Keratinocyte (primary cell): ENCODE data around the gene NAPA. TPM values are rescaled to one million over a fixed set of nuclear protein-coding genes. Genes with fewer than 3 reads are reported as not detected.

Experiments used
- DNase-seq: peaks from one replicate; pipeline ENCODE4 v3.0.0-alpha.2; 2011; ENCODE audit warnings: low read depth, missing footprints, low spot score
- FAIRE-seq: peaks from 2 replicates; lab custom pipeline; 2011; peaks lifted over from hg19 to GRCh38; lab: Jason Lieb, UNC
- H2AFZ ChIP-seq: 2 replicates; pipeline ENCODE4 v1.6.0; 2012; ENCODE audit warnings: low read length, control low read depth, inconsistent platforms; ENCODE audit not compliant: control insufficient read depth
- H3K27ac ChIP-seq: 2 replicates; pipeline ENCODE4 v1.5.1; 2011; ENCODE audit warnings: low read length; ENCODE audit not compliant: control insufficient read depth, insufficient read depth
- H3K27me3 ChIP-seq: 3 replicates; pipeline ENCODE4 v1.6.0; 2011; ENCODE audit warnings: low read length; ENCODE audit not compliant: control insufficient read depth, insufficient read depth; ENCODE audit errors: extremely low read depth
- H3K36me3 ChIP-seq, 2 experiments: 2 replicates in 1 of 2; 3 replicates in 1 of 2; pipeline ENCODE4 v1.5.1; 2011; ENCODE audit warnings: low read length in 2 of 2, mild to moderate bottlenecking in 1 of 2; ENCODE audit not compliant: control insufficient read depth in 2 of 2, insufficient read depth in 2 of 2; ENCODE audit errors: extremely low read depth in 1 of 2
- H3K4me1 ChIP-seq: 3 replicates; pipeline ENCODE4 v1.5.1; 2011; ENCODE audit warnings: low read length; ENCODE audit not compliant: control insufficient read depth, insufficient read depth; ENCODE audit errors: extremely low read depth
- H3K4me2 ChIP-seq: 3 replicates; pipeline ENCODE4 v1.6.0; 2011; ENCODE audit warnings: low read depth, low read length; ENCODE audit not compliant: control insufficient read depth, insufficient read depth; ENCODE audit errors: extremely low read depth
- H3K4me3 ChIP-seq, 3 experiments: fragments of 200-600 bp in 1 of 3; sonication (generic) in 1 of 3; 2 replicates in 2 of 3; 3 replicates in 1 of 3; pipeline ENCODE4 v1.5.1; 2011 to 2016; ENCODE audit warnings: low read length in 3 of 3, mild to moderate bottlenecking in 3 of 3, control low read depth in 2 of 3, inconsistent platforms in 1 of 3, low read depth in 1 of 3, mixed read lengths in 1 of 3, mixed run types in 1 of 3, moderate library complexity in 1 of 3; ENCODE audit not compliant: control insufficient read depth in 2 of 3, insufficient read depth in 2 of 3; ENCODE audit errors: extremely low read depth in 1 of 3
- H3K79me2 ChIP-seq: 2 replicates; pipeline ENCODE4 v1.6.0; 2012; ENCODE audit warnings: low read length; ENCODE audit not compliant: control insufficient read depth, insufficient read depth
- H3K9ac ChIP-seq: 3 replicates; pipeline ENCODE4 v1.6.0; 2011; ENCODE audit warnings: low read length; ENCODE audit not compliant: control insufficient read depth, insufficient read depth; ENCODE audit errors: extremely low read depth
- H3K9me1 ChIP-seq: 3 replicates; pipeline ENCODE4 v1.6.0; 2011; ENCODE audit warnings: low read length; ENCODE audit not compliant: control insufficient read depth, insufficient read depth; ENCODE audit errors: extremely low read depth
- H3K9me3 ChIP-seq: 2 replicates; pipeline ENCODE4 v1.5.1; 2012; ENCODE audit warnings: low read depth, low read length; ENCODE audit not compliant: control insufficient read depth
- H4K20me1 ChIP-seq: 3 replicates; pipeline ENCODE4 v1.6.0; 2011; ENCODE audit warnings: low read length; ENCODE audit not compliant: control insufficient read depth, insufficient read depth; ENCODE audit errors: extremely low read depth
- EZH2 ChIP-seq: IDR thresholded peaks from one replicate; pipeline ENCODE4 v1.6.1; 2012; ENCODE audit warnings: inconsistent platforms, mild to moderate bottlenecking, low read length, moderate library complexity
- dilution Hi-C: fragments of 300-500 bp; cut with MboI; formaldehyde crosslinking; loops from one replicate; pipeline ENCODE4 v1.7.0; 2020; ENCODE audit warnings: low sequenced_read_pairs; ENCODE audit not compliant: extremely low pct_ligation_motif_present
- polyA plus RNA-seq, 5 experiments: library from polyadenylated mRNA; depleted of rRNA in 3 of 5; stranded (reverse) in 3 of 5; stranded (forward) in 1 of 5; unstranded in 1 of 5; fragments of >200 nt; gene quantifications; 1 replicate in 1 of 5; 2 replicates in 3 of 5; 3 replicates in 1 of 5; pipeline versions ENCODE4 v1.2.1 to v1.2.3, GENCODE V29; 2011 to 2012; ENCODE audit warnings: missing spikeins in 2 of 5, low read depth in 1 of 5, low replicate concordance in 1 of 5
- TF ChIP-seq, protein P1 (sequence below), 3 experiments: IDR thresholded peaks in 1 of 3; conservative IDR thresholded peaks in 1 of 3; optimal IDR thresholded peaks in 1 of 3; 2 replicates in 2 of 3; 3 replicates in 1 of 3; pipeline versions ENCODE3 to v1.5.1; 2011; ENCODE audit warnings: low read length in 3 of 3, mild to moderate bottlenecking in 3 of 3, moderate library complexity in 2 of 3, control low read depth in 1 of 3, inconsistent platforms in 1 of 3; ENCODE audit not compliant: insufficient read depth in 2 of 3; ENCODE audit errors: extremely low read depth in 1 of 3

Gene NAPA
- polyA plus RNA-seq, 1 donor (not counting 4 experiments of a cell fraction or from before 2014, with no cell fraction given): 89.0 TPM

DNA sequence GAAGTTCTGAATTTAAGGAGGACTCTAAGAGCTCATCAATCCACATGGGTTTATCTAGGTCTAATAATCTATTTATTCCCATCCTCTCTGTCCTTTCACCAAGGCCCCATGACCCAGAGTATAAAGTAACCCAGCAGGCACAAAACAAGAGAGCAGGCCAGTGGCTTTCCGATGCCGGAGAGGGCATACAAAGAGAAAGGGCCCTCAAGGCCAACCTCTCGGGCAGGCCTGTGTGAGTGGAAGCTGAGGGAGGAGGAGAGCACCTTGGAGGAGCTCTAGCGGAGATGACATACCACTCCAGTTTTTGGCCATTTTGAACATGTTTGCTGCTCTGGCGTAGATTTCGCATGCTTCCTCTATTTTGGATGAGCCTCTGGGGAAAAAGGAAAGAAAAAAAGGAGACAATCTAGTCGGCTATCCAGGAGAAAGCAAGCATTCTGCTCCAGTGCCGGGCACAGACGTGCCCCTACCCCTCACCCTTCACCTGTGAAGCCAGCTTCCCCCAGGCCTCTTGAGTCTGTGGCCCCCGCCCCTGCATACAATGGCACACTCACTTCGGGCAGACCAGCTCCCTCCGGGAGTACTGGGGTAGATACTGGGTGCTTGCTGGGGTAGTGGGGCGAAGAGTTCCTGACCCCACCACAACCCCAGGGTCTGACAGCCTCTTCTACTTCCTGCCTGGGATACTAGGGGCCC, 11.6 kb downstream of the NAPA start:
- Histone ChIP-seq H3K4me2 (no peak overlapping the region), H3K4me3 (no peak overlapping the region), H3K27ac (no peak overlapping the region), H3K9me1 (no peaks in the 10 kb centered on the region), H2AFZ (no peak overlapping the region), H3K27me3 (no peaks in the 10 kb centered on the region), H3K79me2 (peaks cover 35% of the 10 kb centered on the region), H3K9ac (no peak overlapping the region), H3K36me3 (peaks cover 34 to 41% of the 10 kb centered on the region in 2 experiments), H4K20me1 (peaks cover 5% of the 10 kb centered on the region), H3K4me1 (no peaks in the 10 kb centered on the region), H3K9me3 (no peaks in the 10 kb centered on the region)
- no peak for TF ChIP-seq EZH2
- TF ChIP-seq, protein P1, sequence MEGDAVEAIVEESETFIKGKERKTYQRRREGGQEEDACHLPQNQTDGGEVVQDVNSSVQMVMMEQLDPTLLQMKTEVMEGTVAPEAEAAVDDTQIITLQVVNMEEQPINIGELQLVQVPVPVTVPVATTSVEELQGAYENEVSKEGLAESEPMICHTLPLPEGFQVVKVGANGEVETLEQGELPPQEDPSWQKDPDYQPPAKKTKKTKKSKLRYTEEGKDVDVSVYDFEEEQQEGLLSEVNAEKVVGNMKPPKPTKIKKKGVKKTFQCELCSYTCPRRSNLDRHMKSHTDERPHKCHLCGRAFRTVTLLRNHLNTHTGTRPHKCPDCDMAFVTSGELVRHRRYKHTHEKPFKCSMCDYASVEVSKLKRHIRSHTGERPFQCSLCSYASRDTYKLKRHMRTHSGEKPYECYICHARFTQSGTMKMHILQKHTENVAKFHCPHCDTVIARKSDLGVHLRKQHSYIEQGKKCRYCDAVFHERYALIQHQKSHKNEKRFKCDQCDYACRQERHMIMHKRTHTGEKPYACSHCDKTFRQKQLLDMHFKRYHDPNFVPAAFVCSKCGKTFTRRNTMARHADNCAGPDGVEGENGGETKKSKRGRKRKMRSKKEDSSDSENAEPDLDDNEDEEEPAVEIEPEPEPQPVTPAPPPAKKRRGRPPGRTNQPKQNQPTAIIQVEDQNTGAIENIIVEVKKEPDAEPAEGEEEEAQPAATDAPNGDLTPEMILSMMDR (optimal IDR thresholded peaks at IDR 0.05 in 1 of 3, IDR thresholded peaks at IDR 0.05 in 1 of 3, conservative IDR thresholded peaks at IDR 0.05 in 1 of 3; ENCODE audit: extremely low read depth in 1 of 3, insufficient read depth in 2 of 3, low read length in 3 of 3): no peak
- dilution Hi-C loops: no loop called here
- no peak for DNase-seq
- no peak for FAIRE-seq

- H3K79me2 ChIP-seq: peaks cover 8% of the 10 kb centered on the region
- H3K36me3 ChIP-seq: peaks cover 40 to 48% of the 10 kb centered on the region in 2 experiments
- no peak overlapping the region for H3K4me3 ChIP-seq
Measured at GRCh38 chr19:47499863-47500830, 14.7 kb downstream of the NAPA start.

More at GRCh38 chr19:47499863-47500830, 14.7 kb downstream of the NAPA start:
- no peaks in the 10 kb centered on the region for H3K27me3 ChIP-seq
- H3K4me1 ChIP-seq: no peaks in the 10 kb centered on the region
- H4K20me1 ChIP-seq: peaks cover 5% of the 10 kb centered on the region
- H2AFZ ChIP-seq: no peak overlapping the region
- H3K4me2 ChIP-seq: no peak overlapping the region
- no peak overlapping the region for H3K27ac ChIP-seq
- TF ChIP-seq, protein P1 (optimal IDR thresholded peaks at IDR 0.05 in 1 of 3, IDR thresholded peaks at IDR 0.05 in 1 of 3, conservative IDR thresholded peaks at IDR 0.05 in 1 of 3; ENCODE audit: extremely low read depth in 1 of 3, insufficient read depth in 2 of 3, low read length in 3 of 3): no peak
- no peak for TF ChIP-seq EZH2
- dilution Hi-C loops: no loop called here
- no peak overlapping the region for H3K9ac ChIP-seq
- no peaks in the 10 kb centered on the region for H3K9me3 ChIP-seq
- H3K9me1 ChIP-seq: no peaks in the 10 kb centered on the region
- DNase-seq (no peak), FAIRE-seq (no peak)
